GM12872 (cell line): ENCODE results near the gene FNDC3A.

Source experiments
- TF ChIP-seq, protein P1 (sequence below): IDR thresholded peaks from 3 replicates; pipeline ENCODE4 v1.5.1; 2011; ENCODE audit warnings: low read depth, mild to moderate bottlenecking, low read length, moderate library complexity; ENCODE audit not compliant: insufficient read depth

Gene FNDC3A

DNA sequence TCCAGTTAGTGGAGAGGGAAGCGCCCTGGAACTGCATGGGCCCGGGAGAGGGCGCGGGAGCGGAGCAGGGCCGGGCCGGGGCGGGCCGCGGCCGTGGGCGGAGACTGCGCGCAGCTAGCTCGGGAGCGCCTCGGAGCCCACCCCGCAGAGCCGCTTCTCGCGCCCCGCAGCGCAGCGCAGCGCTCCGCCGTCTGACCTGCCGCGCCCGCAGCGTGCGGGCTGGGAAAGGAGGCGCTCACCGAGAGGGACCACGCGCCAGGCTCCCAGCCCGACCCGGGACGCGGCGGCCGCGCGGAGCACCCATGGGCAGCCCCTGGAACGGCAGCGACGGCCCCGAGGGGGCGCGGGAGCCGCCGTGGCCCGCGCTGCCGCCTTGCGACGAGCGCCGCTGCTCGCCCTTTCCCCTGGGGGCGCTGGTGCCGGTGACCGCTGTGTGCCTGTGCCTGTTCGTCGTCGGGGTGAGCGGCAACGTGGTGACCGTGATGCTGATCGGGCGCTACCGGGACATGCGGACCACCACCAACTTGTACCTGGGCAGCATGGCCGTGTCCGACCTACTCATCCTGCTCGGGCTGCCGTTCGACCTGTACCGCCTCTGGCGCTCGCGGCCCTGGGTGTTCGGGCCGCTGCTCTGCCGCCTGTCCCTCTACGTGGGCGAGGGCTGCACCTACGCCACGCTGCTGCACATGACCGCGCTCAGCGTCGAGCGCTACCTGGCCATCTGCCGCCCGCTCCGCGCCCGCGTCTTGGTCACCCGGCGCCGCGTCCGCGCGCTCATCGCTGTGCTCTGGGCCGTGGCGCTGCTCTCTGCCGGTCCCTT lies 244.5 kb downstream of the FNDC3A start, which contains the start of gene MLNR:
MLNR (plus strand) TSS at position 303 of the 820 bp plus-strand sequence; CDS start at position 303, 0 bp downstream.
- TF ChIP-seq, protein P1, sequence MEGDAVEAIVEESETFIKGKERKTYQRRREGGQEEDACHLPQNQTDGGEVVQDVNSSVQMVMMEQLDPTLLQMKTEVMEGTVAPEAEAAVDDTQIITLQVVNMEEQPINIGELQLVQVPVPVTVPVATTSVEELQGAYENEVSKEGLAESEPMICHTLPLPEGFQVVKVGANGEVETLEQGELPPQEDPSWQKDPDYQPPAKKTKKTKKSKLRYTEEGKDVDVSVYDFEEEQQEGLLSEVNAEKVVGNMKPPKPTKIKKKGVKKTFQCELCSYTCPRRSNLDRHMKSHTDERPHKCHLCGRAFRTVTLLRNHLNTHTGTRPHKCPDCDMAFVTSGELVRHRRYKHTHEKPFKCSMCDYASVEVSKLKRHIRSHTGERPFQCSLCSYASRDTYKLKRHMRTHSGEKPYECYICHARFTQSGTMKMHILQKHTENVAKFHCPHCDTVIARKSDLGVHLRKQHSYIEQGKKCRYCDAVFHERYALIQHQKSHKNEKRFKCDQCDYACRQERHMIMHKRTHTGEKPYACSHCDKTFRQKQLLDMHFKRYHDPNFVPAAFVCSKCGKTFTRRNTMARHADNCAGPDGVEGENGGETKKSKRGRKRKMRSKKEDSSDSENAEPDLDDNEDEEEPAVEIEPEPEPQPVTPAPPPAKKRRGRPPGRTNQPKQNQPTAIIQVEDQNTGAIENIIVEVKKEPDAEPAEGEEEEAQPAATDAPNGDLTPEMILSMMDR: peak; percentile 44; the same call in 2 of the 3 replicates

- TF ChIP-seq, protein P1: no peak
Observed at GRCh38 chr13:49220856-49221589, 245.3 kb downstream of the FNDC3A start.

- TF ChIP-seq, protein P1: no peak
Observed at GRCh38 chr13:49221590-49221965, 245.9 kb downstream of the FNDC3A start.

- TF ChIP-seq, protein P1: no peak
Observed at GRCh38 chr13:49225223-49226042, 249.7 kb downstream of the FNDC3A start.

GRCh38 chr13:49226613-49227012 lies 250.9 kb downstream of the FNDC3A start:
- TF ChIP-seq, protein P1: no peak

DNA sequence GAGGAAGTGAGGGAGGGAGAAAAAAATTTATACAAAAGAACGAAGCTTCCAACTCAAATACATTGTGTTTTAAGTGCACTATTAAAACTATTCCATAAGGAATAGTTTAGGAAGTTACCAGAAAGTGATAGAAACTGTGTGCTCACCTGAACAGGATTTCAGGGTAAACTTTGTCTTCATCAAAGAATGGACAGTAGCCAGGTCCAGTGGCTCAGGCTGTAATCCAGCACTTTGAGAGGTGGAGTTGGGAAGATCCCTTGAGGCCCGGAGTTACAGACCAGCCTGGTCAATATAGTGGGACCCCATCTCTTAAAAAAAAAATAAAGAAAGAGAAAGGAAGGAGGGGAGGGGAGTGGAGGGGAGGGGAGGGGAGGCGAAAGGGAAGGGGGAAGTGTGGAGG lies 259.0 kb downstream of the FNDC3A start:
- TF ChIP-seq, protein P1: no peak
